Esophagus muscularis mucosa (tissue), 3 donors: ENCODE measurements around the gene CD7.

Source experiments
- POLR2A ChIP-seq: fragments of 450-650 bp; IDR thresholded peaks from one replicate; pipeline ENCODE4 v1.6.1; 2017; ENCODE audit warnings: antibody characterized with exemption, moderate library complexity, mild to moderate bottlenecking, low read depth
- POLR2AphosphoS5 ChIP-seq, 2 donors: sonication (generic); formaldehyde crosslinking; IDR thresholded peaks; one replicate each; pipeline ENCODE4 v1.6.1; 2017; ENCODE audit warnings: antibody characterized with exemption in 2 of 2
- TF ChIP-seq, protein P1 (sequence below), 3 experiments: fragments of 200-600 bp in 2 of 3; fragments of 450-650 bp in 1 of 3; sonication (generic) in 2 of 3; IDR thresholded peaks; one replicate each; pipeline ENCODE4 v1.5.1; 2017 to 2019; ENCODE audit warnings: antibody characterized with exemption in 3 of 3, mild to moderate bottlenecking in 2 of 3, moderate library complexity in 1 of 3

DNA sequence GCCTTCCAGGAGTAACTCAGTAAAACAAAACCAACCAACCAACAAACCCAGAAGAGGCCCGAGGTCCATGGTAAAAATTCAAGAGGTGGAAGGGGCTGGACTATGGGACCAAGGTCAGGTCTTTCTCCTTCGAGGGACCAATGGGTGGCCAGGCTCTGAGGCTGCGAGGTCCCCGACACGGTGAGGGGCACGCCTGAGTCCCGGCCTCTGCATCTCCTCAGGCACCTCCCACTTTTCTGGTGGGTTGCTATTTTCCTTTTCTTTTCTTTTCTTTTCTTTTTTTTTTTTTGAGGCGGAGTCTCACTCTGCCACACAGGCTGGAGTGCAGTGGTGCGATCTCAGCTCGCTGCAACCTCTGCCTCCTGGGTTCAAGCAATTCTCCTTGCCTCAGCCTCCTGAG is 18.0 kb downstream of the CD7 start:
- TF ChIP-seq POLR2A (no peak), POLR2AphosphoS5 (IDR thresholded peaks at IDR 0.05) (no peak)
- TF ChIP-seq, protein P1, sequence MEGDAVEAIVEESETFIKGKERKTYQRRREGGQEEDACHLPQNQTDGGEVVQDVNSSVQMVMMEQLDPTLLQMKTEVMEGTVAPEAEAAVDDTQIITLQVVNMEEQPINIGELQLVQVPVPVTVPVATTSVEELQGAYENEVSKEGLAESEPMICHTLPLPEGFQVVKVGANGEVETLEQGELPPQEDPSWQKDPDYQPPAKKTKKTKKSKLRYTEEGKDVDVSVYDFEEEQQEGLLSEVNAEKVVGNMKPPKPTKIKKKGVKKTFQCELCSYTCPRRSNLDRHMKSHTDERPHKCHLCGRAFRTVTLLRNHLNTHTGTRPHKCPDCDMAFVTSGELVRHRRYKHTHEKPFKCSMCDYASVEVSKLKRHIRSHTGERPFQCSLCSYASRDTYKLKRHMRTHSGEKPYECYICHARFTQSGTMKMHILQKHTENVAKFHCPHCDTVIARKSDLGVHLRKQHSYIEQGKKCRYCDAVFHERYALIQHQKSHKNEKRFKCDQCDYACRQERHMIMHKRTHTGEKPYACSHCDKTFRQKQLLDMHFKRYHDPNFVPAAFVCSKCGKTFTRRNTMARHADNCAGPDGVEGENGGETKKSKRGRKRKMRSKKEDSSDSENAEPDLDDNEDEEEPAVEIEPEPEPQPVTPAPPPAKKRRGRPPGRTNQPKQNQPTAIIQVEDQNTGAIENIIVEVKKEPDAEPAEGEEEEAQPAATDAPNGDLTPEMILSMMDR (IDR thresholded peaks at IDR 0.05): no peak
